OCI-LY7 (cell line): ENCODE results near the gene CDCP1. TPM values are rescaled to one million over a fixed set of nuclear protein-coding genes. Genes with fewer than 3 reads are reported as not detected.

ENCODE experiments used
- BruUV-seq: library from RNA; stranded (reverse); fragments of 400-500 nt; replicated peaks from 2 replicates; lab custom pipeline; 2021; lab: Mats Ljungman, UMichigan
- CTCF ChIA-PET: fragments of 300-600 bp; sonication (Branson Sonifier 250); formaldehyde crosslinking; loops from one replicate; lab custom pipeline; 2022; ENCODE audit warnings: antibody characterized with exemption; ENCODE audit not compliant: unreplicated experiment; lab: Charles Lee
- POLR2A ChIA-PET: fragments of 300-600 bp; sonication (Branson Sonifier 250); formaldehyde crosslinking; loops from one replicate; lab custom pipeline; 2022; ENCODE audit warnings: antibody characterized with exemption; lab: Charles Lee
- DNase-seq: peaks from one replicate; pipeline ENCODE4 v3.0.0-alpha.2; 2015; ENCODE audit warnings: low spot score
- H2AFZ ChIP-seq: fragments of 200-600 bp; sonication (generic), shearing (Covaris generic); 2 replicates; pipeline ENCODE4 v1.6.1; 2014; ENCODE audit warnings: mild to moderate bottlenecking, antibody characterized with exemption, low read length, moderate library complexity
- H3K27ac ChIP-seq: fragments of 200-600 bp; sonication (generic); 2 replicates; pipeline ENCODE4 v1.5.1; 2014; ENCODE audit warnings: mixed run types, low read depth, mild to moderate bottlenecking, moderate library complexity, low read length, inconsistent platforms; ENCODE audit not compliant: poor library complexity, severe bottlenecking
- H3K36me3 ChIP-seq: fragments of 200-600 bp; sonication (generic); 2 replicates; pipeline ENCODE4 v1.6.1; 2014; ENCODE audit warnings: mild to moderate bottlenecking, antibody characterized with exemption, low read length, moderate library complexity, mixed read lengths; ENCODE audit not compliant: insufficient read depth
- H3K4me1 ChIP-seq: fragments of 200-600 bp; sonication (generic); 2 replicates; pipeline ENCODE4 v1.5.1; 2014; ENCODE audit warnings: mild to moderate bottlenecking, low read length; ENCODE audit not compliant: insufficient read depth, poor library complexity, severe bottlenecking
- H3K4me2 ChIP-seq: fragments of 200-600 bp; sonication (generic); 2 replicates; pipeline ENCODE4 v1.6.1; 2014; ENCODE audit warnings: mild to moderate bottlenecking, low read length
- H3K4me3 ChIP-seq: fragments of 200-600 bp; sonication (generic); 2 replicates; pipeline ENCODE4 v1.5.1; 2014; ENCODE audit warnings: mild to moderate bottlenecking, low read depth, low read length; ENCODE audit not compliant: poor library complexity, severe bottlenecking
- H3K79me2 ChIP-seq: fragments of 200-600 bp; sonication (generic); 2 replicates; pipeline ENCODE4 v1.6.1; 2016; ENCODE audit warnings: low read depth, mild to moderate bottlenecking, low read length, moderate library complexity, mixed read lengths; ENCODE audit not compliant: insufficient read depth
- H3K9me2 ChIP-seq: fragments of 200-600 bp; sonication (generic); 2 replicates; pipeline ENCODE4 v1.6.1; 2016; ENCODE audit warnings: mild to moderate bottlenecking, low read length, mixed read lengths; ENCODE audit not compliant: insufficient read depth
- H3K9me3 ChIP-seq: fragments of 200-600 bp; sonication (generic); 2 replicates; pipeline ENCODE4 v1.6.1; 2014; ENCODE audit warnings: mild to moderate bottlenecking, mixed run types, low read length, mixed read lengths
- H4K20me1 ChIP-seq: fragments of 200-600 bp; sonication (generic); 2 replicates; pipeline ENCODE4 v1.6.1; 2014; ENCODE audit warnings: mild to moderate bottlenecking, antibody characterized with exemption, low read length, moderate library complexity, mixed read lengths; ENCODE audit not compliant: insufficient read depth
- EZH2phosphoT487 ChIP-seq: fragments of 200-600 bp; sonication (generic); IDR thresholded peaks from 2 replicates; pipeline ENCODE4 v1.6.1; 2018; ENCODE audit warnings: low read depth, borderline replicate concordance, mild to moderate bottlenecking, mixed run types, antibody characterized with exemption, low read length, moderate library complexity, mixed read lengths
- intact Hi-C: fragments of 100-400 bp; cut with micrococcal nuclease; formaldehyde crosslinking; loops from one replicate; pipeline ENCODE4 v1.10.0; 2022; ENCODE audit not compliant: unreplicated experiment
- total RNA-seq, 2 experiments: library from RNA; depleted of rRNA in 1 of 2; stranded (reverse); fragments of >200 nt in 1 of 2; shearing (Covaris generic) in 1 of 2; gene quantifications; 2 replicates each; pipeline ENCODE4 v1.2.3, GENCODE V29; 2014 to 2022
- TF ChIP-seq, protein P1 (sequence below): fragments of 200-600 bp; sonication (generic); conservative IDR thresholded peaks from 2 replicates; pipeline ENCODE4 v1.5.1; 2014; ENCODE audit warnings: mild to moderate bottlenecking, antibody characterized with exemption, low read length, moderate library complexity, mixed read lengths

Gene CDCP1
- total RNA-seq, 2 experiments from 2014 or later = not detected

DNA sequence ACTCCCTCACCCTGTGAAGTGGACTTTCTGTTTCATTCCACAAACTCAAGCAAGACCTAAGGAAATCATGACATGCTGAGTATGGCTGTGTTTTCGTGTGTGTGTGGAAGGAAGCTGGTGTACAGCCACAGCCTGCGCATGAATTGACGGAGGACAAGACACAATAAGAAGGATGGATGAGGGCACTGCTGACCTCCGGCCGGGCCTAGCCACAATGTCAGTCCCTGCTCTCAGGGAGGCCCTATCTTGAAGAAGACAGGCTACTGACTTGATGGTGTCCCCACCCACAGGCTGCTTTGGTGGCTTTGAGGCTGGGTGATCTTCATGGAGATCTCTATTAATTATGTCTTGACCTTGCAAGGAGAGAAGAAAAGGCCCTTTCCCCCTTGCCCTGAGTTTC is 39.3 kb upstream of the CDCP1 start:
- ChIA-PET CTCF (no interaction called here), POLR2A (interaction anchor here (0.8 kb wide), 1 partner anchor 50 kb away, joined by 3 read pairs; no protein-coding TSS in a partner anchor)
- Histone ChIP-seq H3K79me2 (no peaks in the 10 kb centered on the region), H2AFZ (no peak overlapping the region), H3K36me3 (no peaks in the 10 kb centered on the region), H3K4me2 (no peak overlapping the region), H4K20me1 (no peaks in the 10 kb centered on the region), H3K9me2 (no peaks in the 10 kb centered on the region), H3K27ac (no peak overlapping the region), H3K4me1 (no peaks in the 10 kb centered on the region), H3K9me3 (no peaks in the 10 kb centered on the region), H3K4me3 (no peak overlapping the region)
- BruUV-seq = no TSS peak
- TF ChIP-seq, protein P1, sequence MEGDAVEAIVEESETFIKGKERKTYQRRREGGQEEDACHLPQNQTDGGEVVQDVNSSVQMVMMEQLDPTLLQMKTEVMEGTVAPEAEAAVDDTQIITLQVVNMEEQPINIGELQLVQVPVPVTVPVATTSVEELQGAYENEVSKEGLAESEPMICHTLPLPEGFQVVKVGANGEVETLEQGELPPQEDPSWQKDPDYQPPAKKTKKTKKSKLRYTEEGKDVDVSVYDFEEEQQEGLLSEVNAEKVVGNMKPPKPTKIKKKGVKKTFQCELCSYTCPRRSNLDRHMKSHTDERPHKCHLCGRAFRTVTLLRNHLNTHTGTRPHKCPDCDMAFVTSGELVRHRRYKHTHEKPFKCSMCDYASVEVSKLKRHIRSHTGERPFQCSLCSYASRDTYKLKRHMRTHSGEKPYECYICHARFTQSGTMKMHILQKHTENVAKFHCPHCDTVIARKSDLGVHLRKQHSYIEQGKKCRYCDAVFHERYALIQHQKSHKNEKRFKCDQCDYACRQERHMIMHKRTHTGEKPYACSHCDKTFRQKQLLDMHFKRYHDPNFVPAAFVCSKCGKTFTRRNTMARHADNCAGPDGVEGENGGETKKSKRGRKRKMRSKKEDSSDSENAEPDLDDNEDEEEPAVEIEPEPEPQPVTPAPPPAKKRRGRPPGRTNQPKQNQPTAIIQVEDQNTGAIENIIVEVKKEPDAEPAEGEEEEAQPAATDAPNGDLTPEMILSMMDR = no peak
- no peak for TF ChIP-seq EZH2phosphoT487
- DNase-seq = no peak
- intact Hi-C loops = no loop called here

- Histone ChIP-seq H3K27ac (no peak overlapping the region), H3K4me1 (no peaks in the 10 kb centered on the region), H3K9me2 (no peaks in the 10 kb centered on the region), H2AFZ (no peak overlapping the region), H4K20me1 (no peaks in the 10 kb centered on the region), H3K79me2 (no peaks in the 10 kb centered on the region), H3K4me3 (no peak overlapping the region), H3K36me3 (no peaks in the 10 kb centered on the region), H3K4me2 (no peak overlapping the region), H3K9me3 (no peaks in the 10 kb centered on the region)
- CTCF ChIA-PET = no interaction called here
- no peak for DNase-seq
- intact Hi-C loops = no loop called here
- BruUV-seq = no TSS peak
- POLR2A ChIA-PET = interaction anchor here (0.8 kb wide), 1 partner anchor 50 kb away, joined by 3 read pairs; no protein-coding TSS in a partner anchor
- no peak for TF ChIP-seq EZH2phosphoT487
- TF ChIP-seq, protein P1 = no peak
These were observed 38.9 kb upstream of the CDCP1 start for GRCh38 chr3:45185052-45185451.

DNA sequence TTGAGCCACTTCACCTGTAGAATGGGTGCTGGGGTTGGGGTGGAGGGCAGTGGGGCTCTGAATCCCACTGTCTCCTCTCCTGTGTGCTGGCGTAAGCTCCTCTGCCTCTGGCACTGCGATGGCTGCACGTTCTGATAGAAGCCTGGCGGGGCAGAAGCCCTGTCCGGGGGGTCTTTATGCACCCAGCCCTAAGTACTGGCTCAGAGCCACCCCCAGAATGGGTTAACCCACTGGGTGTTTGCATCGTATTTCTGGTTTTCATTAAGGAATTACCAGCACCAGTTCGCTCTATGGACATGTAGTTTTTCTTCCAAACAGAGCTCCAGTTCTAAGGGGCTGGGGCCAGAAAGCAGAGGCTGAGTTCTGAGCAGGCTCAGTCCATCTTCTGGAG is 37.7 kb upstream of the CDCP1 start:
- TF ChIP-seq, protein P1 = no peak
- no peak for TF ChIP-seq EZH2phosphoT487
- CTCF ChIA-PET = no interaction called here
- no peak for DNase-seq
- Histone ChIP-seq H3K9me3 (no peaks in the 10 kb centered on the region), H2AFZ (no peak overlapping the region), H3K4me1 (no peaks in the 10 kb centered on the region), H3K4me3 (no peak overlapping the region), H3K36me3 (no peaks in the 10 kb centered on the region), H4K20me1 (no peaks in the 10 kb centered on the region), H3K4me2 (no peak overlapping the region), H3K9me2 (no peaks in the 10 kb centered on the region), H3K27ac (no peak overlapping the region), H3K79me2 (no peaks in the 10 kb centered on the region)
- no TSS peak for BruUV-seq
- POLR2A ChIA-PET = no interaction called here
- intact Hi-C loops = no loop called here
